Hematopoietic multipotent progenitor cell treated with erythropoietin and hydrocortisone succinate and interleukin-3 and kit ligand, for 17 days (in vitro differentiated cells): ENCODE measurements around the gene FLYWCH1.

Source experiments
- DNase-seq: peaks from one replicate; pipeline ENCODE4 v3.0.0-alpha.2; 2015; ENCODE audit warnings: low spot score

Gene FLYWCH1

GRCh38 chr16:2983706-2984136 is 72.0 kb downstream of the FLYWCH1 start:
- peak; percentile 72 for DNase-seq

- no peak for DNase-seq
Observed at GRCh38 chr16:2985462-2985861, 73.7 kb downstream of the FLYWCH1 start.

GRCh38 chr16:2985893-2986355 is 74.2 kb downstream of the FLYWCH1 start:
- no peak for DNase-seq

- no peak for DNase-seq
Observed at GRCh38 chr16:2986623-2987188, 75.0 kb downstream of the FLYWCH1 start.

GRCh38 chr16:2987286-2987685 is 75.6 kb downstream of the FLYWCH1 start:
- no peak for DNase-seq

- DNase-seq, result no peak
Observed at GRCh38 chr16:2987833-2988232, 76.1 kb downstream of the FLYWCH1 start.

GRCh38 chr16:2988590-2989099 is 76.9 kb downstream of the FLYWCH1 start:
- DNase-seq, result no peak

- no peak for DNase-seq
Observed at GRCh38 chr16:2990891-2991290, 79.2 kb downstream of the FLYWCH1 start.

- no peak for DNase-seq
Observed at GRCh38 chr16:2991566-2992261, 80.0 kb downstream of the FLYWCH1 start.

GRCh38 chr16:2992383-2993081 is 80.8 kb downstream of the FLYWCH1 start:
- DNase-seq, result no peak

GRCh38 chr16:2996298-2996697 is 84.6 kb downstream of the FLYWCH1 start:
- DNase-seq, result no peak

- DNase-seq, result no peak
Observed at GRCh38 chr16:2999929-3000328, 88.2 kb downstream of the FLYWCH1 start.

- DNase-seq, result no peak
Observed at GRCh38 chr16:3000540-3000939, 88.8 kb downstream of the FLYWCH1 start.
